ENCODE results near the gene PIAS1. TPM values are rescaled to one million over a fixed set of nuclear protein-coding genes. Genes with fewer than 3 reads are reported as not detected.
"Not testable (repeated sequence)": the region's sequence is repeated elsewhere in the genome, so short reads cannot be mapped to it uniquely, and the experiment has no call there.

PIAS1 gene
- total RNA-seq, 1 experiment from 2014 or later = 25.9 TPM

GRCh38 chr15:68057758-68058157 is 3.6 kb downstream of the PIAS1 start:
- peaks cover 85% of the 10 kb centered on the region for H3K79me2 ChIP-seq (ENCODE audit: insufficient read depth, low read length)
- H3K9ac ChIP-seq (ENCODE audit: low read length) = no peak overlapping the region
- ATAC-seq = no peak
- ChIA-PET CTCF (interaction anchor here (1.0 kb wide), 1 partner anchor 97 kb away, joined by 3 read pairs; no protein-coding TSS in a partner anchor), RAD21 (ENCODE audit: low non-redundant PET in 1 of 2, low total read pairs in 2 of 2, uncharacterized antibody in 2 of 2, unreplicated experiment in 2 of 2) (no interaction called here), POLR2A (no interaction called here)
- H3K9me2 ChIP-seq (ENCODE audit: insufficient read depth) = no peaks in the 10 kb centered on the region
- no peak for DNase-seq (ENCODE audit: low read depth, low spot score)
- intact Hi-C loops (cut with micrococcal nuclease) = no loop called here
- H3K27ac ChIP-seq (ENCODE audit: low read depth, low read length) = no peak overlapping the region
- H2AFZ ChIP-seq (ENCODE audit: low read depth, low read length, poor library complexity, severe bottlenecking) = no peak overlapping the region
- H4K20me1 ChIP-seq (ENCODE audit: insufficient read depth) = peaks cover 7% of the 10 kb centered on the region; the same call in 1 of the 2 replicates
- no peak overlapping the region for H3K4me2 ChIP-seq (ENCODE audit: low read length)
- H3K36me3 ChIP-seq (ENCODE audit: control insufficient read depth in 1 of 2, insufficient read depth in 2 of 2, low read length in 2 of 2) = no peaks in the 10 kb centered on the region
- no peak overlapping the region for H3K4me3 ChIP-seq (replicated peaks in 1 of 2; ENCODE audit: low read depth in 1 of 2, low read length in 2 of 2)
- H3K9me3 ChIP-seq (ENCODE audit: control insufficient read depth in 1 of 2, insufficient read depth in 1 of 2, low read depth in 1 of 2, low read length in 2 of 2) = no peaks in the 10 kb centered on the region
- no peaks in the 10 kb centered on the region for H3K27me3 ChIP-seq (ENCODE audit: insufficient read depth, low read length)
- no TSS peak for BruUV-seq (replicated peaks)
- H3K4me1 ChIP-seq (ENCODE audit: control insufficient read depth in 1 of 2, insufficient read depth in 2 of 2, low read length in 2 of 2) = peaks cover 9 to 15% of the 10 kb centered on the region in 2 experiments
- no peak for TF ChIP-seq TCF7L2 (IDR thresholded peaks at IDR 0.05; ENCODE audit: borderline replicate concordance, extremely low read depth, insufficient read depth, insufficient read length)
- TF ChIP-seq FOSL1 (IDR thresholded peaks at IDR 0.05; ENCODE audit: low read depth) = no peak
- TF ChIP-seq POLR2AphosphoS5 (IDR thresholded peaks at IDR 0.05; ENCODE audit: low read depth, low read length) = no peak
- no peak for TF ChIP-seq POLR2A (IDR thresholded peaks at IDR 0.05; ENCODE audit: borderline replicate concordance, extremely low read depth, insufficient read depth, insufficient read length)
- TF ChIP-seq SP1 (IDR thresholded peaks at IDR 0.05; ENCODE audit: low read depth) = no peak
- no peak for TF ChIP-seq ELF1 (IDR thresholded peaks at IDR 0.05; ENCODE audit: borderline replicate concordance, low read depth)
- TF ChIP-seq ZBTB33 (IDR thresholded peaks at IDR 0.05; ENCODE audit: extremely low read depth, insufficient replicate concordance, low read length) = no peak
- no peak for TF ChIP-seq ZFX (IDR thresholded peaks at IDR 0.05)
- no peak for TF ChIP-seq SRF (IDR thresholded peaks at IDR 0.05; ENCODE audit: low read depth)
- TF ChIP-seq RAD21 (IDR thresholded peaks at IDR 0.05; ENCODE audit: low read depth) = no peak
- no peak for TF ChIP-seq YY1 (IDR thresholded peaks at IDR 0.05; ENCODE audit: extremely low read depth, insufficient replicate concordance, low read depth, low read length)
- TF ChIP-seq SIN3A (IDR thresholded peaks at IDR 0.05; ENCODE audit: low read depth) = no peak
- no peak for TF ChIP-seq CTCF (IDR thresholded peaks at IDR 0.05 in 2 of 3, conservative IDR thresholded peaks at IDR 0.05 in 1 of 3; ENCODE audit: borderline replicate concordance in 1 of 3, insufficient read depth in 1 of 3, low read depth in 2 of 3, low read length in 2 of 3)
- TF ChIP-seq ATF3 (IDR thresholded peaks at IDR 0.05) = no peak
- no peak for TF ChIP-seq ZNF274 (IDR thresholded peaks at IDR 0.05; ENCODE audit: low read depth, low read length)
- no peak for TF ChIP-seq EZH2 (IDR thresholded peaks at IDR 0.05)

- RAD21 ChIA-PET (ENCODE audit: low non-redundant PET in 1 of 2, low total read pairs in 2 of 2, uncharacterized antibody in 2 of 2, unreplicated experiment in 2 of 2); ATAC-seq: not testable (repeated sequence)
These were observed 4.9 kb downstream of the PIAS1 start for GRCh38 chr15:68058970-68059369.

More at GRCh38 chr15:68058970-68059369, 4.9 kb downstream of the PIAS1 start:
- H2AFZ ChIP-seq (ENCODE audit: low read depth, low read length, poor library complexity, severe bottlenecking); H3K9me2 ChIP-seq (ENCODE audit: insufficient read depth); H3K36me3 ChIP-seq (ENCODE audit: control insufficient read depth in 1 of 2, insufficient read depth in 2 of 2, low read length in 2 of 2); H3K4me2 ChIP-seq (ENCODE audit: low read length); DNase-seq (ENCODE audit: low read depth, low spot score); H4K20me1 ChIP-seq (ENCODE audit: insufficient read depth); CTCF ChIA-PET; H3K27ac ChIP-seq (ENCODE audit: low read depth, low read length); H3K9me3 ChIP-seq (ENCODE audit: control insufficient read depth in 1 of 2, insufficient read depth in 1 of 2, low read depth in 1 of 2, low read length in 2 of 2); intact Hi-C loops (cut with micrococcal nuclease); BruUV-seq (replicated peaks); H3K4me3 ChIP-seq (replicated peaks in 1 of 2; ENCODE audit: low read depth in 1 of 2, low read length in 2 of 2); H3K9ac ChIP-seq (ENCODE audit: low read length); H3K27me3 ChIP-seq (ENCODE audit: insufficient read depth, low read length); POLR2A ChIA-PET; H3K4me1 ChIP-seq (ENCODE audit: control insufficient read depth in 1 of 2, insufficient read depth in 2 of 2, low read length in 2 of 2): not testable (repeated sequence)
- H3K79me2 ChIP-seq (ENCODE audit: insufficient read depth, low read length) = peaks cover 97% of the 10 kb centered on the region

Measured in HCT116 (cell line).